Pancreas (tissue), 10 donors: Measurements from ENCODE around the gene MACROD2. TPM values are rescaled to one million over a fixed set of nuclear protein-coding genes. Genes with fewer than 3 reads are reported as not detected.

Source experiments
- ATAC-seq, 4 donors: fragments of 200-7000 bp; cut with Tn5 transposase; one replicate each; pipeline versions ENCODE4 v1.8.0 to v1.9.1; 2020; ENCODE audit warnings: mild to moderate bottlenecking in 4 of 4, moderate library complexity in 4 of 4
- DNase-seq, 6 donors: peaks; one replicate each; pipeline ENCODE4 v3.0.0-alpha.2; 2020
- FAIRE-seq: peaks from 2 replicates; lab custom pipeline; 2012; peaks lifted over from hg19 to GRCh38; lab: Jason Lieb, UNC
- H3K27ac ChIP-seq, 4 donors: fragments of 200-600 bp; sonication (generic); 1 replicate in 3 of 4; 2 replicates in 1 of 4; pipeline versions ENCODE4 v1.5.0 to v1.8.0; 2020
- H3K27me3 ChIP-seq, 4 donors: fragments of 200-600 bp; one replicate each; pipeline ENCODE4 v1.8.0; 2021
- H3K36me3 ChIP-seq, 3 donors: fragments of 200-600 bp; sonication (generic) in 1 of 3; one replicate each; pipeline versions ENCODE4 v1.5.0 to v1.8.0; 2020 to 2021
- H3K4me1 ChIP-seq, 3 donors: fragments of 200-600 bp; one replicate each; pipeline ENCODE4 v1.8.0; 2021
- H3K4me3 ChIP-seq, 4 donors: fragments of 200-600 bp; sonication (generic) in 2 of 4; one replicate each; pipeline versions ENCODE4 v1.5.0 to v1.8.0; 2020 to 2021
- H3K9me3 ChIP-seq, 4 donors: fragments of 200-600 bp; one replicate each; pipeline ENCODE4 v1.8.0; 2021
- CTCF ChIP-seq, 4 donors: fragments of 200-600 bp; sonication (generic) in 3 of 4; IDR thresholded peaks; one replicate each; pipeline versions ENCODE4 v1.5.0 to v1.8.0; 2021; ENCODE audit warnings: antibody characterized with exemption in 4 of 4
- WGBS, 2 donors: extraction: QIAGEN DNeasy Blood & Tissue Kit; methylation state at CpG; one replicate each; pipeline ENCODE4 v1.1.7; 2013; 5-methylcytosine and 5-hydroxymethylcytosine counted together
- intact Hi-C, 3 donors: fragments of 100-400 bp; cut with DNase I; formaldehyde crosslinking; loops; one replicate each; pipeline versions ENCODE4 v1.11.1 to v1.14.2; 2022
- polyA plus RNA-seq, 2 donors: library from polyadenylated mRNA; stranded (reverse); fragments of 200-250 nt; gene quantifications; one replicate each; pipeline ENCODE4 v1.2.3, GENCODE V29; 2013
- total RNA-seq, 6 donors: library from RNA; stranded (reverse); fragmentation: NEBNext Ultra II Directional in 4 of 6; extraction: Animal tissue kit (Norgen Biotek cat#: 25700) in 4 of 6; gene quantifications; one replicate each; pipeline versions ENCODE4 v1.2.1 to v1.2.4, GENCODE V29; 2021 to 2023
- donor health status: healthy with polysubstance abuse.
- donor health status: DM: no; HTN: no; CAD: no; lungs with moderate emphysema.
- donor health status: DM: no; HTN: no; CAD: no.
- donor health status: control.
- donor health status: control.
- donor health status: Bipolar disorder and iron deficiency.
- donor health status: DM: yes; HTN: yes; CAD: no.
- donor health status: DM: no; HTN: no; CAD: no.
- donor health status: DM: no; HTN: no; CAD: no.
- donor health status: DM: yes; HTN: yes; CAD: no.

MACROD2 gene
- total and polyA plus RNA-seq, 8 donors: 1.7 to 4.9 (median 2.7) TPM

- intact Hi-C loops: no loop called here
- Histone ChIP-seq H3K4me3 (no peak overlapping the region), H3K27ac (no peak overlapping the region), H3K27me3 (no peaks in the 10 kb centered on the region), H3K9me3 (no peaks in the 10 kb centered on the region), H3K36me3 (no peaks in the 10 kb centered on the region), H3K4me1 (peaks cover 7 to 14% (median 11%) of the 10 kb centered on the region in 3 donors)
- WGBS, 2 donors: 63 to 87% methylated on average over 3 of the region's 3 CpGs
- no peak for FAIRE-seq
- DNase-seq: no peak
- ATAC-seq: no peak
- TF ChIP-seq CTCF (IDR thresholded peaks at IDR 0.05): no peak
Measured at GRCh38 chr20:15439551-15439950, 1444.2 kb downstream of the MACROD2 start.

GRCh38 chr20:15440049-15440820 lies 1444.9 kb downstream of the MACROD2 start:
- Histone ChIP-seq H3K27me3 (no peaks in the 10 kb centered on the region), H3K27ac (no peak overlapping the region), H3K36me3 (no peaks in the 10 kb centered on the region), H3K9me3 (no peaks in the 10 kb centered on the region), H3K4me1 (peaks cover 7 to 14% (median 11%) of the 10 kb centered on the region in 3 donors), H3K4me3 (no peak overlapping the region)
- DNase-seq (no peak), ATAC-seq (peak in 3 of 4 donors; percentile 45 to 77 (median 57)), FAIRE-seq (no peak)
- whole genome bisulfite sequencing, 2 donors: 15 to 16% methylated on average over 7 of the region's 7 CpGs
- intact Hi-C loops: no loop called here
- TF ChIP-seq CTCF (IDR thresholded peaks at IDR 0.05): no peak

GRCh38 chr20:15445056-15445840 lies 1449.9 kb downstream of the MACROD2 start:
- H3K9me3 ChIP-seq: no peaks in the 10 kb centered on the region
- intact Hi-C loops: no loop called here
- no peak overlapping the region for H3K27ac ChIP-seq
- H3K27me3 ChIP-seq: no peaks in the 10 kb centered on the region
- H3K4me1 ChIP-seq: peaks cover 6 to 13% (median 6%) of the 10 kb centered on the region in 3 donors
- ATAC-seq: no peak
- no peaks in the 10 kb centered on the region for H3K36me3 ChIP-seq
- no peak overlapping the region for H3K4me3 ChIP-seq
- no peak for DNase-seq
- no peak for TF ChIP-seq CTCF (IDR thresholded peaks at IDR 0.05)
- 86% methylated on average over 5 of the region's 5 CpGs for WGBS, 2 donors
- no peak for FAIRE-seq

- H3K27me3 ChIP-seq: no peaks in the 10 kb centered on the region
- peak; percentile 18 to 67 (median 50) for DNase-seq
- WGBS, 2 donors: 57 to 60% methylated on average over 9 of the region's 9 CpGs
- H3K4me1 ChIP-seq: peaks cover 0 to 3% (median 0%) of the 10 kb centered on the region in 3 donors
- no peak for TF ChIP-seq CTCF (IDR thresholded peaks at IDR 0.05)
- peak; percentile 22 to 69 (median 47) for ATAC-seq
- H3K4me3 ChIP-seq: no peak overlapping the region
- FAIRE-seq: no peak
- no peak overlapping the region for H3K27ac ChIP-seq
- H3K9me3 ChIP-seq: no peaks in the 10 kb centered on the region
- H3K36me3 ChIP-seq: no peaks in the 10 kb centered on the region
- intact Hi-C loops: no loop called here
Measured at GRCh38 chr20:15446373-15446772, 1451.1 kb downstream of the MACROD2 start.
